Thyroid gland (tissue), 4 donors: ENCODE data around the gene MACF1.

ENCODE experiments used
- CTCF ChIP-seq, 6 experiments: fragments of 200-600 bp in 3 of 6; fragments of 450-650 bp in 3 of 6; sonication (generic) in 3 of 6; IDR thresholded peaks; one replicate each; pipeline ENCODE4 v1.5.1; 2016 to 2019; ENCODE audit warnings: antibody characterized with exemption in 6 of 6, mild to moderate bottlenecking in 2 of 6, inconsistent platforms in 1 of 6, moderate library complexity in 1 of 6
- POLR2A ChIP-seq, 2 donors: fragments of 450-650 bp; IDR thresholded peaks; one replicate each; pipeline ENCODE4 v1.6.1; 2017; ENCODE audit warnings: antibody characterized with exemption in 2 of 2, mild to moderate bottlenecking in 2 of 2, moderate library complexity in 1 of 2

DNA sequence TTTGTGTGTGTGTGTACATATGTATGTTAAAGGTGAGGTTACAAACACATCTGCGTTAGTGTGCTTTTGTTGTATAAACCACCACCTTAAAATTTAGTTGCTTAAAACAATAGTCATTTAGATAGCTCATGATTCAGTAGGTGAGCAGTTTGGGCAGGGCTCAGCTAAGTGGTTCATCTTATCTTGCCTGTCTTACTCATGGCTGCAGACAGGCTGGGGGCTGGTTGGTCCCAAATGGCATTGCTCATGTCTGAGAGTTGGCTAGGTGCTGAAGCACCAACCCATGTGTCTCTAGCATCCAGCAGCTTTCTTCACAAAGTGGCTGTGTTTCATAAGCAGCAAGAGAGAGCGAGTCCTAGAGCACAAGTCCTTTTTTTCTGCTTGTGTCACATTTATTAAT lies 91.4 kb downstream of the MACF1 start:
- no peak for TF ChIP-seq CTCF (IDR thresholded peaks at IDR 0.05)
- TF ChIP-seq POLR2A (IDR thresholded peaks at IDR 0.05) = no peak
